ENCODE data around the gene PCSK6. TPM values are rescaled to one million over a fixed set of nuclear protein-coding genes. Genes with fewer than 3 reads are reported as not detected.

The PCSK6 gene
- total RNA-seq, 1 experiment from 2014 or later = 69.5 TPM

DNA sequence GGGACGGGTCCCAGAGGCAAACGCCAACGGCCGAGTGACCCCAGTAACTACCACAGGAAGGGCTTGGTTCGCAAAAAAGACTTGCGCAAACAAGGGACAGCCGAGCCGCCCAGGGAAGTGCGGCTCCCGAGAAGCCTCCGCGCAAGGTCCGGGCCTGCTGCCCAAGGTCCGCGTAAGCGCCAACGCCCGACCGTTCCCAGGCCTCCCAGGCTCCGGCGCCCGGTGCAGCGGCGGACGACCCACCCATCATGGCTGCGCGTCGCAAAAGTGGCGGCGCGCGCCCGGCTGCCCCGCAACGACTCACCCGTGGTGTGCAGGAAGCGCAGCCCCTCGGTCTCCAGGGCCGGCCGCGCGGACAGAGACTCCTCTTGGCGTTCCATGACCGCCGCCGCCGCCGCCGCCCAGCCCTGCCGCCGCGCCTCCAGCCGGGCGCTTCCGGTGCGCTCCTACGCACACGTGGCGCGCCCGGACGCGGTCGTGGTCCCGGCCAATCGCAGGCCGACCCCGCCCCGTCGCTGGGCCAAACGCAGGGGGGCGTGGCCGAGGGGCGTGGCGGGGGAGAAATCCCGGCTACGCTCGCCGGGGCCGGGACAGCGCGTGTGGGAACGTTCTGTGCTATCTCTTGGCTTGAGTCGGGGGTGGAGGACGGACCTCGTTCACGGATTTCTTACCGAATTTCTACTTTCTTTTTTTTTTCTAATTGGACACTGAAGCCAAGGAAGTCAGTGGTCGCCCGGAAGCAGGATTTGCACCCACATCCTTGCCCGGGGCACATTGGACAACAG, 212.3 kb downstream of the PCSK6 start, which contains the start of gene SELENOS:
Gene SELENOS, minus strand, starts transcription at position 448 of the 785 bp plus-strand sequence. Its CDS starts 68 bp downstream, at position 380.
- no peaks in the 10 kb centered on the region for H3K27me3 ChIP-seq (replicated peaks; ENCODE audit: control insufficient read depth, insufficient read depth, low read length)
- TF ChIP-seq, protein P1, sequence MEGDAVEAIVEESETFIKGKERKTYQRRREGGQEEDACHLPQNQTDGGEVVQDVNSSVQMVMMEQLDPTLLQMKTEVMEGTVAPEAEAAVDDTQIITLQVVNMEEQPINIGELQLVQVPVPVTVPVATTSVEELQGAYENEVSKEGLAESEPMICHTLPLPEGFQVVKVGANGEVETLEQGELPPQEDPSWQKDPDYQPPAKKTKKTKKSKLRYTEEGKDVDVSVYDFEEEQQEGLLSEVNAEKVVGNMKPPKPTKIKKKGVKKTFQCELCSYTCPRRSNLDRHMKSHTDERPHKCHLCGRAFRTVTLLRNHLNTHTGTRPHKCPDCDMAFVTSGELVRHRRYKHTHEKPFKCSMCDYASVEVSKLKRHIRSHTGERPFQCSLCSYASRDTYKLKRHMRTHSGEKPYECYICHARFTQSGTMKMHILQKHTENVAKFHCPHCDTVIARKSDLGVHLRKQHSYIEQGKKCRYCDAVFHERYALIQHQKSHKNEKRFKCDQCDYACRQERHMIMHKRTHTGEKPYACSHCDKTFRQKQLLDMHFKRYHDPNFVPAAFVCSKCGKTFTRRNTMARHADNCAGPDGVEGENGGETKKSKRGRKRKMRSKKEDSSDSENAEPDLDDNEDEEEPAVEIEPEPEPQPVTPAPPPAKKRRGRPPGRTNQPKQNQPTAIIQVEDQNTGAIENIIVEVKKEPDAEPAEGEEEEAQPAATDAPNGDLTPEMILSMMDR (IDR thresholded peaks at IDR 0.05; ENCODE audit: insufficient read depth in 1 of 2, low read depth in 1 of 2, low read length in 1 of 2, severe bottlenecking in 1 of 2, unreplicated experiment in 1 of 2) = no peak
- Mint-ChIP-seq H3K4me1 (ENCODE audit: low read depth, unreplicated experiment) (peaks cover 11% of the 10 kb centered on the region), H3K36me3 (ENCODE audit: insufficient read depth, unreplicated experiment) (peaks cover 72% of the 10 kb centered on the region), H3K9me3 (ENCODE audit: unreplicated experiment) (no peaks in the 10 kb centered on the region), H3K27me3 (ENCODE audit: insufficient read depth, unreplicated experiment) (no peaks in the 10 kb centered on the region), H3K27ac (ENCODE audit: unreplicated experiment) (peak within 1 kb of the TSS; percentile 84), H3K4me3 (ENCODE audit: unreplicated experiment) (peak within 1 kb of the TSS; percentile 90)
- POLR2A ChIA-PET = no interaction called here
- H3K4me3 ChIP-seq (ENCODE audit: low read depth, low read length) = peak within 1 kb of the TSS; percentile 88
- CTCF ChIA-PET = interaction anchor here (1.8 kb wide), 1 partner anchor 12 kb away, joined by 5 read pairs; no protein-coding TSS in a partner anchor
- H3K36me3 ChIP-seq (ENCODE audit: control insufficient read depth, insufficient read depth, low read length) = peaks cover 6% of the 10 kb centered on the region
- peaks cover 36% of the 10 kb centered on the region for H3K4me1 ChIP-seq
- DNase-seq = peak; percentile 83 to 95
- no peaks in the 10 kb centered on the region for H3K9me3 ChIP-seq
- TSS peak; percentile 28 for BruUV-seq (replicated peaks)
- intact Hi-C loops (cut with micrococcal nuclease; ENCODE audit: unreplicated experiment) = no loop called here

DNA sequence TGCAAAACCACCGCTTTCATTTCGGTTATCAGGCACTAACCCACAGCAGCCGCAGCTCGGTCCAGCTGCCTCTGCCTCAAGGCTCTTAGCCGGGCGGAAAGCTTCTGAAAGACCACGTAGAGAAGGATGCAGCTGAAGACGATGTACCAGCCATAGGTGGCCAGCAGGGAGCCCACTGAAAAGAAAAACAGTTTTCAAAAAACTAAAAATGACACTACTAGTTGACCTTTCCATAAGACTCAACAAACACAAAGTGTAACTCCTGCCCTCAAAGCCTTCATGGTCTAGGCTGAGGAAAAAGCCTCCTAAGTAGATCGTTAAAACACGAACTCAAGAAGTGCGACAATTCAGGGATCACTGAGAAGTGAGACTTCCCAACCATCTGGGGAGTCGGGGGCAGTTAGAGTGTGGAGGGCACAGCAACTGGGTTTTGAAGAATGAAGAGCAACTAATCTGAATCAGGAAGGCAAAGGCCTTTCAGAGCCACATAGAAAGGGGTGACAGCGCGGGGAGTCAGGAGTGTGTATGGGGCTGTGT, 212.9 kb downstream of the PCSK6 start:
- BruUV-seq (replicated peaks) = no TSS peak
- TF ChIP-seq, protein P1 (IDR thresholded peaks at IDR 0.05; ENCODE audit: insufficient read depth in 1 of 2, low read depth in 1 of 2, low read length in 1 of 2, severe bottlenecking in 1 of 2, unreplicated experiment in 1 of 2) = peak; percentile 13 to 33
- no peaks in the 10 kb centered on the region for H3K27me3 Mint-ChIP-seq (ENCODE audit: insufficient read depth, unreplicated experiment)
- Histone ChIP-seq H3K9me3 (no peaks in the 10 kb centered on the region), H3K4me3 (ENCODE audit: low read depth, low read length) (peak overlapping the region; percentile 88), H3K36me3 (ENCODE audit: control insufficient read depth, insufficient read depth, low read length) (peaks cover 6% of the 10 kb centered on the region), H3K4me1 (peaks cover 33% of the 10 kb centered on the region), H3K27me3 (replicated peaks; ENCODE audit: control insufficient read depth, insufficient read depth, low read length) (no peaks in the 10 kb centered on the region)
- H3K9me3 Mint-ChIP-seq (ENCODE audit: unreplicated experiment) = no peaks in the 10 kb centered on the region
- POLR2A ChIA-PET = no interaction called here
- intact Hi-C loops (cut with micrococcal nuclease; ENCODE audit: unreplicated experiment) = no loop called here
- H3K4me3 Mint-ChIP-seq (ENCODE audit: unreplicated experiment) = peak overlapping the region; percentile 90
- H3K27ac Mint-ChIP-seq (ENCODE audit: unreplicated experiment) = peak overlapping the region; percentile 76
- H3K4me1 Mint-ChIP-seq (ENCODE audit: low read depth, unreplicated experiment) = peaks cover 11% of the 10 kb centered on the region
- DNase-seq = peak in 1 of 2 experiments; percentile 39
- H3K36me3 Mint-ChIP-seq (ENCODE audit: insufficient read depth, unreplicated experiment) = peaks cover 70% of the 10 kb centered on the region
- CTCF ChIA-PET = no interaction called here

DNA sequence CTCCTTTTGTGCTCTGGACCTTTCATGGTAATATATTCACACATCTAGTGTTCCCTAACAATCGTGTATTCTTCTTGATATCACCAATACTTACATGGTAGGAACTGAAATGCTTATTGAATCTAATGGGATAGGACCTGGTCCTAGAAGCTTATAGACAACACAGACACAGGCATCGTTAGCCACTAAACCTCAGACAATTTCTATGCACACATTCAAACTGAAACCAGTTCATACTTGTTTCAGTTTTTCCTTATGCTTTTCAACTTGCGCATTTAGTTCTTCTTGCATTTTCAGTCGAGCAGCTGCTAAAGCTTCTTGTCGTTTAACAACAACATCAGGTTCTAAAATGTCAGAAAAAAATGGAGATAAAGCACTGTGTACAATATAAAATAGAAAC, 214.5 kb downstream of the PCSK6 start:
- H3K9me3 Mint-ChIP-seq (ENCODE audit: unreplicated experiment) = no peaks in the 10 kb centered on the region
- Histone ChIP-seq H3K4me3 (ENCODE audit: low read depth, low read length) (no peak overlapping the region), H3K4me1 (peaks cover 22% of the 10 kb centered on the region), H3K36me3 (ENCODE audit: control insufficient read depth, insufficient read depth, low read length) (peaks cover 6% of the 10 kb centered on the region), H3K27me3 (replicated peaks; ENCODE audit: control insufficient read depth, insufficient read depth, low read length) (no peaks in the 10 kb centered on the region), H3K9me3 (no peaks in the 10 kb centered on the region)
- ChIA-PET POLR2A (no interaction called here), CTCF (interaction anchor here (0.5 kb wide), 1 partner anchor 380 kb away, joined by 3 read pairs; no protein-coding TSS in a partner anchor)
- no peak overlapping the region for H3K27ac Mint-ChIP-seq (ENCODE audit: unreplicated experiment)
- intact Hi-C loops (cut with micrococcal nuclease; ENCODE audit: unreplicated experiment) = no loop called here
- peaks cover 65% of the 10 kb centered on the region for H3K36me3 Mint-ChIP-seq (ENCODE audit: insufficient read depth, unreplicated experiment)
- no peaks in the 10 kb centered on the region for H3K27me3 Mint-ChIP-seq (ENCODE audit: insufficient read depth, unreplicated experiment)
- DNase-seq = no peak
- H3K4me1 Mint-ChIP-seq (ENCODE audit: low read depth, unreplicated experiment) = no peaks in the 10 kb centered on the region
- no peak overlapping the region for H3K4me3 Mint-ChIP-seq (ENCODE audit: unreplicated experiment)
- no TSS peak for BruUV-seq (replicated peaks)
- TF ChIP-seq, protein P1 (IDR thresholded peaks at IDR 0.05; ENCODE audit: insufficient read depth in 1 of 2, low read depth in 1 of 2, low read length in 1 of 2, severe bottlenecking in 1 of 2, unreplicated experiment in 1 of 2) = no peak

All from Caco-2 (cell line).